Inflammatory macrophage (primary cell): ENCODE measurements around the gene HDAC4.

ENCODE experiments used
- DNase-seq, 2 donors: peaks; one replicate each; pipeline ENCODE4 v3.0.0-alpha.2; 2020 to 2022

The HDAC4 gene

DNA sequence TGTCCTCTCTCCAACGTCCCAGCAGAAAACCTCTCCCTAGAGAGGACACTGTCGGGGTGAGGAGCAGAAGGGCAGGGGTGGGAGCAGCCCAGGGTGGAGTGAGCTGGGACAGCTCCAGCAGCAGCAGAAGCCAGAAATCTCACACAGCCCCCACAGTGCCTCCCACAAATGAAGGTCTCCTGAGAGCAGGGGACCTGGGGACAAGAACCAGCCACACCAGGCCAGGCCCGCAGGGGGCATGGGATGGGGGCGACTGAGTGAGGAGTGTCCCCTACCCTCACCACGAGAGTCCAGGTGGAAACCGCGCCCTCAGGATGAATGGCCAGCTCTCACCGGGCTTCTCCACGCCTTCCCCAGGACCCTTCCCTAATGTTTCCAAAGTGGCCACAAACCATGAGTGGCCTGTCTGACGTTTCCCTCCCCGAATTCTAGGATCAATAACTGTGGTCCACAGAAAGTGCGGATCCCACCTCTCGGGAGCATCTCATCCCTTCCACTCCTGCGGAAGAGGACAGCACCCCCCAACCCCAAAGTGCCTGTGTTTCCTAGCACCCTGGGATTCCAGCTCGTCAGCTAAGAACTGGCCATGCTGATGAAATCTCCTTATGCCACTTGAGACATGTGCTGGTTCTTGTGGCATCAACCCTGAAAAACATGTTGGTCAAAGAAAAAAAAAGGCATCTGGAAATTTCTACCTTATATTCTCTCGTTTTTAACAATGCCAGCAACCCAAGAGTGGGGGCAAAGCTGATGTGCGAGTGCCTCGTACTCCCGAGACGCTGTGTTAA, 121.1 kb downstream of the HDAC4 start:
- DNase-seq: no peak

DNA sequence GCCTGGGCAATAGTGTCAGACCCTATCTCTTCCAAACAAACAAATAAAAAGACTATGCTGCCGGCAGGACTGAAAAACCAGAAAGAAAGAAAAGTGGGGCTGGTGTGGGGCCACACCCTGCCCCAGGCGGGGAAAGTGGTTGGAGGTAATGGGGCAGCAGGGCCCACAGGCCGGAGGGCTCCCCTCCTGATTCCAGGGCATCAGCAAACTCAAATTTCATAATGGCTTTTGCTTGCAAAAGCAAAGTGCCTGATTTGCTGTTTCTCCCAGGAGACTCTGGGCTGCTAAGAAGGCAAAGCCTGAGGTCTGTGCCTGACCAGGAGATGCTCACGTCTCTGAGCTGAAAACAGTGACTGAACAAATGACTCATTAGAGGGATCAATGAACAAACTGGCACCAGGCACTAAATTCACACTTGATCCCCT, 121.9 kb downstream of the HDAC4 start:
- DNase-seq: no peak

DNA sequence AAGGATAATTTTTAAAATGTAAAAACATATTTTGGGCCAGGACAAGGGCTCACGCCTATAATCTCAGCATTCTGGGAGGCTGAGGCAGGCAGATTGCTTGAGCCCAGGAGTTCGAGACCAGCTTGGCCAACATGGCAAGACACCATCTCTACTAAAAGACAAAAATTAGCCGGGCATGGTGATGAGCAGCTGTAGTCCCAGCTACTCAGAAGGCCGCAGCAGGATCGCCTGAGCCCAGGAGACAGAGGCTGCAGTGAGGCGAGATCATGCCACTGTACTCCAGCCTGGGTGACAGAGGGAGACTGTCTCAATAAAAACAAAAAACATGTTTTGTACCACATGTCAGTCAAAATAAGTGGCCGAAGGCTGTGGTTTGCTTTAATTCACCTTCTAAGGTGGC, 122.5 kb downstream of the HDAC4 start:
- DNase-seq: no peak

DNA sequence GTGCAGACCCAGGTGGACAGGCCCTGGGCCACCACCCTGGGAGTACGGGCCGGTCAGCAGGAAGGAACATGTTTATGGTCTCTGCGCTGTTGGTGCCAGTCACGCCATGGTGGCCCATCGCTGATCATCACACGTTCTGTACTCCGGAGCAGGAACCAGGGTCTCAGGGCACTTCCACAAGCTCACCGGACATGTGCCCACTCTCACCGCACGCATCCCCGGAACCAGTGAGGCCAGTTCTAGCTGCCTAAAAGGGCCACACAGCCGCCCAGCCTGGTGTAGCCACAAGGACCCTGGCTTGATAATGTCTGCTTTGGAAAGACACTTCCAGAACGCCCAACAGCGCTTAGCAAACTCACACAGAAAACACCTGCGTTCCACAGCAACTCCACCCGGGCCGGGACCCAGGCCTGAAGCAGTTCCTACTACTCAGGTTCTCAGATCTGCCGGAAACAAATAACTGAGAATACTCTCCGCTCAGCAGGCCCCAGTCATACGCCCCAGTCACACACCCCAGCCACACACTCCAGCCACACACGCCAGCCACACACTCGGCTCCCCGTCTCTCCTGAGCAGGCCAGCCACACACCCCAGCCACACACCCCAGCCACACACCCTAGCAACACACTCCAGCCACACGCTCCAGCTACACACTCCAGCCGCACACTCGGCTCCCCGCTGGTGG, 123.3 kb downstream of the HDAC4 start:
- no peak for DNase-seq

DNA sequence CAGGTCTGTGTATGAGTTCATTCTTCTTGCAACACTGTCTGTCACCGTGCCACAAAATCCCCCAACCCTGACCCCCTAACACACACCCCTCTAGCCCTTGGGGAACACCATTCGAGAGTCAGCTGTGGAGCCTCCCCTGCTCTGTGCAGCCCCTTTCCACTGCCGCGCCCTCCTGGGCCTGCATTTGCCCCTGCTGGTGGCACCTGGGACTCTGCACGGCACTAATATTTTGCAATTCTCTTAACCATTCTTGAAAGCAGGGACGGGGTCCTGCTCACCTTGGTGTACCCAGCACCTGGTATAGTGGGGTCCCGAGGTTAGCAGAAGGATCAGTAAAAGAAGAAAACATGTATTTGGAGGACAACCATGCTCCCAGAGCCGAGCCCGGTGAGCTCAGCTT, 124.0 kb downstream of the HDAC4 start:
- DNase-seq: no peak

DNA sequence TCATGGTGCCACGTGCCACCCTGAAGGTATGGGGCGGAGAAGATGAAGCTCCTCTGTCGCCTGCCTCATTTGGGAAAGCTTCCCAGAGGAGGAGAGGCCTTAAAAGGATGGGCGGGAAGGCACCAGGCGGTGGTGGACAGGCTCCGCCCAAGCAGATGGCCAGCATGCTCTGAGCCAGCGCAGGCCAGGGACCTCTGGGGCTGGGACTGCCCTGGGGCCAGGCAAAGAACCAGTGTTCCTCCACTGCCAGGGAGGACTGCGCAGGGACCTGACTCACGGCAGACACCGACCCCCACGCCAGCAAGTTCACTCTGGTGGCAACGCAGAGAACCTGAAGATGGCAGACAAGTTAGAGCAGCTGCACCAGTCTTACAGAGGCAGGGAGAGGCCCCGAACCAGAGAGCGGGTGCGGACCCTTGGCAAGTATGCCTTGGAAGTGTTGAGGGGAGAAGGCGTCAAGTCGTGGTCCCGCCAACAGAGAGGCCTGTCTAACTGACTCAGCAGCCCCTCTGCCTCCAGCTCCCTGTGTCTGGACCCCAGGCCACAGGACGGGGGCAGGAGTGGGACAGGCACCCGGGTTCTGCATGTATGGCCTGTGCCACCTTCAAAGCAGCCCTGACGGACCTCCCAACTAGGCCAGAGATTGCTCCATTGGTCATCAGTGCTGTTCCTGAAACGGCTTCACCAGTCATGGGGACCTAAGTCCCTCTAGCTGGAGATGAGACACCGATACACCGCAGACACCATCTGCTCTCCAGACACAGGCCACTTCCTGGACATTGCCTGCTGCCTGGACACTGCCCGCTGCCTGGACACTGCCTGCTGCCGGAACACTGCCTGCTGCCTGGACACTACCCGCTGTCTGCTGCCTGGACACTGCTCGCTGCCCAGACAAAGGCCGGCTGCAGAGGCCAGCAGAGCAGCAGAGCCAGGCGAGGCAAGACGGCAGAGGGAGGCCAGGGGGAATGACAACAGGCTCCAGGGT, 124.7 kb downstream of the HDAC4 start:
- peak; percentile 24 to 32 for DNase-seq

DNA sequence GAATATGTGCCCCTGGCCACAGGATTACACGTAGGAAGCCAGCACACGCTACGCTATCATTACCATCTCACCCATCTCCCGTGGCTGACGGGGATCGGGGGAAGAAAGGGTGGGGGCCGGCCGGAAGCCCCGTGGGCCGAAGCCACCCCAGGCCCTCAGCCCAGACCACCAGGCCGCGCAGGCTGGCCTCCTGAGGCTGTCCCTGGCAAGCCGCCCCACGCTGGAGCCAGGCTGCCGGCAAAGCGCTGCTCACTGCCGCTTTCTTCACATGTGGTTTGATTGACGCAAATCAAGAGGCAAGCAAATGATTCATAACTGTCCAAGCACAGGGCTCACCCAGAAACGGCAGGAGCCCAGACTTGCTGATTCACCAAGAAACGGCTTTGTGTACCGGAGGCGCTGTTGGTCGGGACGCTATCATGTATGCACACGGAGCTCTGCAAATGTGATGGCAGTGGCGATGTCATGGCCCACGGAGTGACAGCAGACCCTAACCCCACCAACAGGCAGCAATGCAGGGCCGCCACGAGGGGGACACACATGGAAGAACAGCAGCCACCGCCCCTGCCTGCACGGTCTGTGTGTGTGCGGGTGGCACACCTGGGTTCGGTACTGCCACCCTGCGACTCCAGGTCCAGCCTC, 125.7 kb downstream of the HDAC4 start:
- peak; percentile 93 to 94 for DNase-seq

DNA sequence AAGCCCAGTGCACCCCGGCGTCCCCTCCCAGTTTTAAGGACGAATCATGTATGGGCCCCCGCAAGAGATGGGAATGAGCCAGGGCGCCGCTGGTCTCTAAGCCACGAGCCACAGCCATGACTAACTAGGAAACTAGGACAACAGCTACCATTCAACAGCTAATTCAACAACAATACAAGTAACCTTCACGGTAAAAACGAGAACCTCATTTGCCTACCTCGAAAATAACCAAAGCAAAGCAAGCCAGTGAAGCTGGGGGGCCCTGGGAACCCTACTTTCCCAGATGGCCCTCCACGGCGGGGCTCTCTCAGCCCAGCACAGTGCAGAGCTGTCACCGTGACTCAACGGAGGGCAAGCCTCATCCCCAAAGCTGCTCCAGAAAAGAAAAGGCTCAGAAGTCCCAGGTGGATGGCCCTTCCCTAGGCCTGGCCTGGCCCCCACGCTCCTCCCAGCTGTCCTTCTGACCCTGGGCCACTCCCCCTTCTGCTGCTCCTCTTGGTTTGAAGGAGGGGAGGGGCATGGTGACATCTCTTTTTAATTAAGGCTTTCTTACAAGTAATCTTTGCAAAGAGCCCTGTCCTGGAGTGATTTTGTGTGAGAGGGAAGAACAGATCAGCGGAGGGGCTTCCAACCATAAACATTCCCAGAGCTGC, 126.3 kb downstream of the HDAC4 start:
- no peak for DNase-seq

DNA sequence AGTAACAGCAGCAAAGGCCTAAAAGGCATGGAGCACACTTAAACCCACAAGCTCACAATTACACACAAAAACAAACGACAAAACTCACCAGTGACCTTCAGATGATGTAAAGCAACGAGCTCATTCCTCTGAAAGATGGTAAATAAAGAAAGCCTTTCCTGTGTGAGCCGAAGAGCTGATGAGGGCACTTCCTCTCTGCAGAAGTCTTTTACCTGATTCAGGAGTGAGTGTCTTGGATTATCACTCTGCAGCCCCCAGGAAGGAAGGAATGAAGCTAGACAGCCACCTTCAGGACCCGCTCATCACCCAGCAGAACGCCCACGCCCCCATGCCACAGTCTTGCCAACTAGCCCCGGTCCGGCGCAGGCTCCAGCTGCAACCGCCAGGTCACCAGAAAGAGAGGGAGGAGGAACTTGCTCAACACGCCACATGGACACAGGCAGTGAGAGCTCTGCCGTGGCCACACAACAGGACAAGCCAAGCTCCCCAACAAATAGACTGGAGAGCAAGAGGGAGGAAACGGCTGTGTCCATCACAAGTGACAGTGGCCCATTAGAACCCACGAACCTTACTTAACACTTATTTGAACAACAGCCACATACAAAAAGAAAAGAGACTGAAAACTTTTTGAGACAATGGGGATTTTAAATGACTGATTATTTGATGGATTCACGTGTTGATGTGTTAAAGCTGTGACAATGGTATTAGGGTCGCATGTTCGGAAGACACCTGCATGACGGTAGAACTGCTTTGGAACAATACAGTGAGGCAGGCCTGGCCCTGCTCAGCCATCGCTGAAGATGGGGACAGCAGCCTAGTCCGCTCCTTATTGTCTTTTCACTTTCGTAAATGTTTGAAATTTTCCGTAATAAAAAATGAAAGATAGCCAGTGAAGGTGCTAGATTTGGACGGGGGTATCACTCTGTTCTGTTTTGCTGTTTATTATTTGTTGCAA, 127.3 kb downstream of the HDAC4 start:
- peak; percentile 72 to 80 for DNase-seq

DNA sequence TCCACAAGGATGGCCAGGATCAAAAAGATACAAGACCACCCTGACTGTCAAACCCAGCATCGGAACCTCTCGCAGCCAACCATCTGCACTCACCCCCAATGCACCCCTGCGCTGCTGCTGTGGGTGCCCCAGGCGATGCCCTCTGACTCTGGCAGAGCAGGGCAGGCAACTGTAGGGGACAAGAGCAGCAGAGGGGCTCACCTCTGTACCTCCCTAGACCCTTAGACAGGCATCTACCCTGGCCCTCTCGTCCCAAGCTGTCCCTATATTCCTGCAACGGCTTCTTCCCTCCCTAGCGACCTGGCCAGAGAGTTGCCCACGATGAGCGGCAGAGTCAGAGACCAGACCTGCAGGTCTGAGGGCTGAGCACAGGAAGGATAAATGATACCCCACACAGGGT, 128.2 kb downstream of the HDAC4 start:
- no peak for DNase-seq

DNA sequence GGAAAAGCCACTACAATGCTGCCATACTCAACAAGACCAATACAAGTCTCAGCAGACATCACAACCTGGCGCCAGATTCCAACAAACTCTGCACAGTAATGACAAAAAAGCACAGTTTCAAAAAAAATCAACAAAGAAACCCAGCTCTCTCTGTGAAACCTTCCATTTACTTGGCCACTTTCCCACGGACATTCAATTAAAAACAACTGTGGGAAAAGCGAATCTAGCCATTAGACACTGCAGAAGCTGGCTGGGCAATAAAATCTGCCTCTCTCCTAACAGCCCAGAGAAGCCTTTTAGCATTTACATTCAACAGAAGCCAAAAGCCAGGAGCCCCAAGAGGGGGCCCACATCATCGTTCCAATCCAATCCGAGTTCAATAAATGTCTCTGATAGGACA, 128.9 kb downstream of the HDAC4 start:
- no peak for DNase-seq

DNA sequence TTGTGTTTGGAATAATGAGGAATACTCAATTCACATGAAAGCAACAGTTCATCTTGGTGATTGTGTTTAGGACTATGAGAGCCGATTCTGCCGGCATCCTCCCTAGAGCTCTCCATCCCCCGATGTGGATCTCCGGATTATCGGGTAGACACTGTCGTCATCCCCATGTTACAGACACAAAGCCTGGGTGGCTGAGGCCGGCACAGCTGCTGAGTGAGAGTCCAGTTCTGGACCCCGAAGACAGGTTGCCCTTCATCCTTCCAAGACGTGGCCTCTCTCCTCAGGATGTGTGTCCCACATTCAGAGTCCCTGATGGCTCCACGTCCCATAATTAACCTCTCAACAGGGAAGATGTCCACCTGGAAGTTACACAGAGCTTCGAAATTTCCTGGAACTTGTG, 129.3 kb downstream of the HDAC4 start:
- no peak for DNase-seq

DNA sequence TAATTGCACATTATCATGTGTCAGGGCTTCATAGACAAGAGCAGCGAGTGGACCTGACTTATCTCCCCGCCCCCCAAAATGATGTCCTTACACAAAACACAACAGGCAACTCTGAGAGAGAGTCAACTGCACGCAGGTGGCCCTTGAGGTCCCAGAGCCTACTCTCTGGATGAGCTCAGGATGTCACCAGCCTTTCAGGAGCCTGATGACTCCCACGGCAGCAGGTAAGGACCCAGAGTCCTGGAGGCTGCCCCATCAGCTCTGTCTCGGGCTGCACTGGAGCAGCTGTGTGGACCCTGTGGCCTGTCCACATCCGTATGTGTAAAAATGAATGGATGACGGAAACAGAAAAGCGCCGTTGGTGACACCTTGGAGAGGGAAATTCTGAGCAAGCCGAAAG, 130.9 kb downstream of the HDAC4 start:
- DNase-seq: no peak

DNA sequence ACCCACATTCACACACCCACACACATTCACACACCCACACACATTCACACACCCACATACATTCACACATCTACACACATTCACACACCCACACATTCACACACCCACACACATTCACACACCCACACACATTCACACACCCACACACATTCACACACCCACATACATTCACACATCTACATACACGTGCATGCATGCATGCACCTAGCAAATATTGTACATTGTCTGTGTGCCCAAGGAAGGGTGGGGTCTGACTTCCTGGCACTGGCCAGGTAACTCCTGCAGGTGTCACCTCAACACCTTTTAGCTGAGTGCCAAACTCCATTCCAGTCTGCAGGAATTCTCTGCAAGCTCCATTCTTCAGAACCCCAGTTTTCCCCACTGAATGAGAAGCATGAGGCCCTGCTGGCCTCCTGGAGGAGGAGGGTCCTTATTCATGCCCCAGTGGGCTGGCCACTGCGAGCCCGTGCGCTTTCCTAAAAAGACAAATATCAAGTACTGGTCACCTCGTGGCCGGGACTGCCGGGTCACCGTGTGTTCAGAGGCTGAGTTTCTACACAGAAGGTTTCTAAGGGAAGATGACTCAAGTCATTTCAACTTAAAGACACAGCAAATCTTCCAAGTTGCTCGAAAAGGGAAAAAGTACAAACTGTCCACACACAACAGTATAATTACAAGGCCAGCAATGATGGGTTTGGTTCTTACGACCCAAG, 131.5 kb downstream of the HDAC4 start:
- peak; percentile 58 for DNase-seq

DNA sequence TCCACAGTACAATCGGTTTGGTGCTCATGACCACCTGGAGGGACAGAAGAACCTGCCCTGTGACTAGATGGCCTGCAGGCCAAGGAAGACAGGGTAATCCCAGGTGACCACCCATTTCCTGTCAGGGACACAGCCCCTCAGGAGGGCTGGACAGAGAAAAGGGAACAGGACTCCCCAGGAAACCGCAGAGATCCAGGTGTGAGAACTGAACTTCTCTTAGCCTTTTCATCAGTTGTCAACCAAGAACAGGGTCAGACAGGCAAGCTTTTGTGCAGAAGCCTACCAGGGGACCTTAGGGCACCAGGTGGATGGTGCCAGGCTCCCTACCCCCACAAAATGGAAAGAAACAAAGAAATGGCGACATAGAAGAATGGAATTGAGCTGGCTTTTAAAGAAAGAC, 132.3 kb downstream of the HDAC4 start:
- DNase-seq: no peak

DNA sequence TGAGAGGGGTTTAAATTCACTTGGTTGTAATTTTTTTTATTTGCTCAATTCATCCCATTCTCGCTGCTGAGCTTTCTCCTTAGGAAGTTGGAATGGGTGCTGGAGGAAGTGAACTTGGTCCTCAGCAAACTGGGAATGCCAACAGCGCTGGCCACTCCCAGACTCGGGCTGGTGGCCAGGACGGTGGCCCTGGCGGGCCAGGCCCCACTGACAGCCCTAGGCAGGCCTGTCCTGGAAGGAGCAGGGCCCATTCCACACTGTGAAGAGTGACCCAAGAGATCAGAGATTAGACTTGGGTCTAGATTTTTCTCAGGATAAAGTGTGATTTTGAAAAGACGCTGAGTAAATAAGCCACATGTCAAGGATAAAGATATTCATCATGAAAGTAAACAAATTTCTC, 132.7 kb downstream of the HDAC4 start:
- DNase-seq: no peak

DNA sequence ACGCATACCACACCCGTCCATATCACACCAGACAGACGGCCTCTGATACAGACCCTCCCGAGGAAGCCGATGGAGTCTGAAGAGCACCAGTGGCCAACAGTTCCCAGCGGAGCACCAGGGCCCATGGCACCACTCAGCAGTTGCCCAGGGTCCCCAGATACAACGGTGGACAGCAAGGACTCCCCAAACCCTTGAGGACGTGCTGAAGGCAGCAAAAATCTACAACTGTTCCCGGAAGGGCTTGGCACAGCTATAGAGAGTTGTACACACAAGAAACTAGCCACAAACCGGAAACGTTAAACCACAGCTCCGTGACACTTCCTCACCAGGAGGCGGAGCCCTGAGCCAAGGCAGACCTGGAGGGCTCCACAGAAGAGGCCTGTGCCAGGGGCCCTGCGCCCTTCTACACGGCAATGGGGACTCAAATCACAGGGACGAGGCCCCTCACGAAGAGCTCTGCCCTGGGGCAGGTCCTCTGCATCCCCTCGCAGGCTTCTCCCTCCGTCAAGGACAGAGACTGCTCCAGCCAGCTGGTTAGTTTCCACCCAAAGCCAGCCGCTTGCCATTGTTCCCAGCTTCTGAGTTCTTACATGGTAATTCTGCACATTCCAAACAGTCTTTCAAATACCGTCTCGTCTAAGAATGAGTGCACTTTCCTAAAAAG, 133.4 kb downstream of the HDAC4 start:
- peak; percentile 89 to 90 for DNase-seq

DNA sequence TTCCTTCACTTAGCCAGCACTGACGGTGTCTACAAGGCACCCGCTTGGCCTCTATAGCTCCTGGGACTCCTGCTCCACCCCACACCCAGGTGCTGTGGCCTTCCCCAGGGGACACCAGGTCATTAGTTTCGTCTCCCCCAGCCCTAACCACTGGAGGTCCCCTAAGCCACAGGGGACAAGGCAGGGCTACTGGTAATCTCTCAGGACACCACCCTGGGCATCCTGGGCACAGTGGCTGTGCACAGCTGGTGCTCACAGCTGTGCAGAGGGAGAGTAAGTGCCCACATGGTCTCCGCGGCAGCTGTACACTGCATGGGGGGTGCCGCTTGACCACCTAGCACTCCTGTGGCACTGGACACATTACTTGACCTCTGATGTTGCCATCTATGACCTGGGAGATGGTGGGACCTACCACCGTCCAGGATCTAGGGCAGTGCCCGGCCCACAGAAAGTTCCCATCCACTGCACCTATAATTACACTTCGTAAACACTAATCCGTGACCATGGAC, 134.0 kb downstream of the HDAC4 start:
- no peak for DNase-seq

DNA sequence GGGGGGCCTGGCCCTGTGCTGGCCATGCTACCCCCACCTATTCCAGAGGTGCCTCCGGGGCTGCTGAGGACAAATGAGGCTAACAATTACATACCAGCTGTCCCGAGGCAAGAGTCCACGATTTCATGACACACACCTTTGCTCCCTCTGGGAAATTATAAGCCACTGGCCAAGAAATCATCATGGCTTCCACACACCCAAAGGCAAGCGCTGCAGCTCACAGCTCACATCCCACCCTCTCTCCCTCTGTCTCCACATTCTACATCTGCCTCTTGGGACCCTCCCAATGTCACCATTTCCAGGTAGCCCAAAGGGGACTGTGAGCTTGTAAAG, 134.4 kb downstream of the HDAC4 start:
- no peak for DNase-seq
